SK-N-MC (cell line): ENCODE measurements around the gene GRIA1.

ENCODE experiments used
- EZH2 ChIP-seq: fragments of 200-600 bp; sonication (generic); IDR thresholded peaks from one replicate; pipeline ENCODE4 v1.6.1; 2017; ENCODE audit warnings: antibody characterized with exemption
- POLR2AphosphoS5 ChIP-seq: IDR thresholded peaks from 2 replicates; pipeline ENCODE4 v1.6.1; 2012; ENCODE audit warnings: mild to moderate bottlenecking, low read depth, low read length, borderline replicate concordance

- TF ChIP-seq POLR2AphosphoS5 (no peak), EZH2 (no peak)
These were observed 13.7 kb upstream of the GRIA1 start for GRCh38 chr5:153476767-153477166.
